BE2C (cell line): Measurements from ENCODE around the gene SLC35D2. TPM values are rescaled to one million over a fixed set of nuclear protein-coding genes. Genes with fewer than 3 reads are reported as not detected.

Experiments used
- DNase-seq: peaks from one replicate; pipeline ENCODE4 v3.0.0-alpha.2; 2020
- H3K27me3 ChIP-seq: fragments of 250-450 bp; sonication (Bioruptor Pico); 2 replicates; pipeline ENCODE4 v1.5.1; 2020; ENCODE audit warnings: mild to moderate bottlenecking
- H3K36me3 ChIP-seq: fragments of 250-450 bp; sonication (Bioruptor Pico); 2 replicates; pipeline ENCODE4 v1.5.1; 2020; ENCODE audit warnings: mild to moderate bottlenecking
- H3K4me1 ChIP-seq: fragments of 250-450 bp; sonication (Bioruptor Pico); 2 replicates; pipeline ENCODE4 v1.5.1; 2020
- H3K4me3 ChIP-seq: 2 replicates; pipeline ENCODE4 v1.5.1; 2011; ENCODE audit warnings: low read depth, low read length
- H3K9me3 ChIP-seq: fragments of 250-450 bp; sonication (Bioruptor Pico); 2 replicates; pipeline ENCODE4 v1.5.1; 2020
- polyA plus RNA-seq: library from polyadenylated mRNA; unstranded; fragments of >200 nt; gene quantifications from one replicate; pipeline ENCODE4 v1.2.1, GENCODE V29; 2012; ENCODE audit warnings: low read depth, missing spikeins; ENCODE audit not compliant: insufficient read length, insufficient read depth
- TF ChIP-seq, protein P1 (sequence below): IDR thresholded peaks from 2 replicates; pipeline ENCODE4 v1.5.1; 2012; ENCODE audit warnings: mild to moderate bottlenecking, low read depth, low read length

SLC35D2 gene
- polyA plus RNA-seq, result 22.0 TPM

DNA sequence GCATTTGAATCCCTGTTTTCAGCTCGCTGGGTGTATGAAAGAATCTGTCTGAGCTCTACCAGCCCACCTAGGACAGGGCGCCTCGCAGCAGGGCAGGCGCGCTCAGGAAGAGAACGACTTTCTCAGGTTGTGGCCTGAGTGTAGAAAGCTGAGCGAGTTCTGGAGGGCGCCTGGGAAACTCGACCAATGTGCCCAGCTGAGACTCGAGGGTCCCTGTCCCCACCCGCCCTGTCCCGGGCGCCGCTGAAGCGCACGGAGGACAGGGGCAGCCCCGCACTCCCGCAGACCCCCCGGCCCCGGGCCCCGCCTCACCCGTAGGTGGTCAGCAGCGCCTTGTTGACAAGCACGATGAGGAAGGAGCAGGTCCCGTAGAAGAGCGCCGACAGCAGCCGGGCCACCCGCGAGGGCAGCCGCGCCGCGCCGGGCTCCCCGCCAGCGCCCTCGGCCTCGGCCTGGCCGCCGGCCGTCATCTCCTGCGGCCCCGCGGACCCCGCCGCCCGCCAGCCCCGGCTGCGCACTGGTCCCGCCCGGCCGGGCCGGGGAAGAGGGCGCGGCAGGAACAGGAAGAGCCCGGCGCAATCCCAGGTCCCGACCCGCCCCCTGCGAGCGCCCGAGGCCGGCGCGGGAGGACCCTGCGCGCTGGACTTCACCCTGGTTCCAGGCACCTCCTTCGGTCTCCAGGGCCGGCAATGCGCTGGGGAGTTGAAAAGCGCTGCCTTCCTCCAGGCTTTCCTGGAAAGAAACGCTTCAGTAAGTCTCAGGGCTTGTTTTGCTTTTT is at the start of gene SLC35D2:
SLC35D2 (minus strand) TSS at position 547 of the 778 bp plus-strand sequence; CDS start at position 470, 77 bp downstream.
- no peaks in the 10 kb centered on the region for H3K27me3 ChIP-seq
- no peaks in the 10 kb centered on the region for H3K9me3 ChIP-seq
- peak; percentile 65 for DNase-seq
- TF ChIP-seq, protein P1, sequence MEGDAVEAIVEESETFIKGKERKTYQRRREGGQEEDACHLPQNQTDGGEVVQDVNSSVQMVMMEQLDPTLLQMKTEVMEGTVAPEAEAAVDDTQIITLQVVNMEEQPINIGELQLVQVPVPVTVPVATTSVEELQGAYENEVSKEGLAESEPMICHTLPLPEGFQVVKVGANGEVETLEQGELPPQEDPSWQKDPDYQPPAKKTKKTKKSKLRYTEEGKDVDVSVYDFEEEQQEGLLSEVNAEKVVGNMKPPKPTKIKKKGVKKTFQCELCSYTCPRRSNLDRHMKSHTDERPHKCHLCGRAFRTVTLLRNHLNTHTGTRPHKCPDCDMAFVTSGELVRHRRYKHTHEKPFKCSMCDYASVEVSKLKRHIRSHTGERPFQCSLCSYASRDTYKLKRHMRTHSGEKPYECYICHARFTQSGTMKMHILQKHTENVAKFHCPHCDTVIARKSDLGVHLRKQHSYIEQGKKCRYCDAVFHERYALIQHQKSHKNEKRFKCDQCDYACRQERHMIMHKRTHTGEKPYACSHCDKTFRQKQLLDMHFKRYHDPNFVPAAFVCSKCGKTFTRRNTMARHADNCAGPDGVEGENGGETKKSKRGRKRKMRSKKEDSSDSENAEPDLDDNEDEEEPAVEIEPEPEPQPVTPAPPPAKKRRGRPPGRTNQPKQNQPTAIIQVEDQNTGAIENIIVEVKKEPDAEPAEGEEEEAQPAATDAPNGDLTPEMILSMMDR, result no peak
- H3K4me1 ChIP-seq, result peaks cover 2% of the 10 kb centered on the region; the same call in 1 of the 2 replicates
- H3K4me3 ChIP-seq, result peak within 1 kb of the TSS; percentile 57
- H3K36me3 ChIP-seq, result peaks cover 17% of the 10 kb centered on the region

DNA sequence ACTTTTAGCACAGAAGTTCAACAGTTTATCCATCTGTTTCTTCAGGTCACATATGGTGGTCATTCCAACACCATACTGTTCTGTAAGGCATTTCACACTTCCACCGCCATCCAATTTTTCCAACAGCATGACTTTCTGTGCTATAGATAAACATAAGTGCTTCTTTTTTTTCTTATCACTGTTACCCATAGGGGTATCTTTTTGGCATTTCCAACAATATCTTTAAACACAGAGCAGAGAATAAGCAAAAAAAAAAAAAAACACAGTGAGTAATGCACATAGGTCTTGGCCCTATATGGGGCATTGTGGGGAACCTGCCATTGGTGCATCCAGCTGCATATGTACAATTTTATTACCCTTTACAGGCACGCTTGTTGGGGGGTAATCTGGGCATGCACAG is 46.9 kb upstream of the SLC35D2 start:
- no peak overlapping the region for H3K4me3 ChIP-seq
- TF ChIP-seq, protein P1, result no peak
- no peak for DNase-seq

DNA sequence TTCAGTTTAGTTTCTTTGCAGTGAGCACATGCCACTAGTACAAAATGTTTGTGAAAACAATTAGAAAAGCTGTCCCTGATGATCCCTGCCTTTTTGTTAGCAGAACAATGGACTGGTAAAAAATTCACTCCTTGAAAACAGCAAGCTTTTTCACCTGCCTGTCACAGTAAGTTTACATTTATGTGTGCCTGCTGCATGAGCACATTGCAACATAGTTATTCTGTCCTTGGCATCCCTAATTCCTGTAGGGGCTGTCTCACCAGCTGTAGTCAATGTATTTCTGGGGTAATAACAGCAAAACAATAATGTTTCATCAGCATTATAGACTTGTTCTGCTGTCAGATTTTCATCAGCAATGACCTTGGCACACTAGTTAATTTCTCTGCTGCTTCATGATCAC is 46.2 kb upstream of the SLC35D2 start:
- no peak overlapping the region for H3K4me3 ChIP-seq
- H3K4me1 ChIP-seq, result no peaks in the 10 kb centered on the region; the same call in 1 of the 2 replicates
- H3K9me3 ChIP-seq, result no peaks in the 10 kb centered on the region
- no peaks in the 10 kb centered on the region for H3K36me3 ChIP-seq
- TF ChIP-seq, protein P1, result no peak
- H3K27me3 ChIP-seq, result no peaks in the 10 kb centered on the region
- no peak for DNase-seq

More for the DNA sequence above, 46.9 kb upstream of the SLC35D2 start:
- Histone ChIP-seq H3K27me3 (no peaks in the 10 kb centered on the region), H3K4me1 (no peaks in the 10 kb centered on the region; the same call in 1 of the 2 replicates), H3K36me3 (no peaks in the 10 kb centered on the region), H3K9me3 (no peaks in the 10 kb centered on the region)

DNA sequence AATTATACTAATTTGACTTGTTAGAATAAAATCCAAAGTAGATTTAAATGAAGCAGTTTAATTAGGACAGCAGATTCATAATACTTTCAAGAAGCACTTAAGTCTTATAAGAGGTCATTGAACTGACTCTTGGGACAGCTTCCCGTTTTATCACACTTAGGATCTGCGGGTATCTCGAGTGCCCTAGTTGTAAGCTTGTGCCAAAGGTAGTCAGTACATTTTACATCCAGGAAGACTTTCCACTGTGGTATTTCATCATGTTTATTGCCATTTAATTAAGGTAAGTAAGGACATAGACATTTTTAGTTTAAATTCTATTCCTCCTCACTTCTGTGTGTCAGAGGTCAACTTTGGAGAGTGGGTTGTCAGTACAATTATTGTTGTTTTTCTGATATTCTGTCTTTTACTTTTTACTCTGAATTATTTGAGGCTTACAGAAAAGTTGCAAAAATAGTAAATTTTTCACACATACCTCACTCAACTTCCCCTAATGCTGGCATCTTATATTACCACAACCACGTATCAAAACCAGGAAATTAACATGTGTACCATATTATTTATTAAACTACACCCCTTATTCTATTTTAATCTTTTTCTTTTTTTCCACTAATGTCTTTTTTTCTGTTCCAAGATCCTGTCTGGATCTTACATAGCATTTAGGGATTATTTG is 42.1 kb upstream of the SLC35D2 start:
- TF ChIP-seq, protein P1, result no peak
- Histone ChIP-seq H3K4me3 (no peak overlapping the region), H3K4me1 (peaks cover 2% of the 10 kb centered on the region), H3K27me3 (no peaks in the 10 kb centered on the region), H3K36me3 (no peaks in the 10 kb centered on the region), H3K9me3 (no peaks in the 10 kb centered on the region)
- no peak for DNase-seq

DNA sequence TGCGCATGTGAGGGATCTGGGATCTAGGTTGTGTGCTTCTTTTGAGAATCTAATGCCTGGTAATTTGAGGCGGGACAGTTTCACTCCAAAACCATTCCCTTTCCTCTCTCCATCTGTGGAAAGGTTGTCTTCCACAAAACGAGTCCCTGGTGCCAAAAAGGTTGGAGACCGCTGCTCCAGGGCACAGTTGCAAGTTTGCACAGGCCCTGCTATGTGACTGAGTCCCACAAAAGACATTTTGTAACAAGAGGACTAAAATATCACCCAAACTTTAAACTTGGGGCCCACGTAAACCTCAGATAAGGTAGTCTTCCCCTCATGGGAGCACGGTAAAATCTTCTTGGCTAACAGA is 40.5 kb upstream of the SLC35D2 start:
- TF ChIP-seq, protein P1, result no peak
- Histone ChIP-seq H3K9me3 (no peaks in the 10 kb centered on the region), H3K27me3 (no peaks in the 10 kb centered on the region), H3K4me3 (no peak overlapping the region), H3K4me1 (peaks cover 9% of the 10 kb centered on the region), H3K36me3 (no peaks in the 10 kb centered on the region)
- DNase-seq, result no peak
